ENCODE data around the gene ELP6.

The ELP6 gene

GRCh38 chr3:47553407-47553806, 39.9 kb upstream of the ELP6 start:
- DNase-seq (ENCODE audit: low read depth in 1 of 2, low spot score in 1 of 2): no peak
- H3K27ac ChIP-seq (replicated peaks): no peak overlapping the region
- H3K27me3 ChIP-seq (ENCODE audit: insufficient read depth, poor library complexity, severe bottlenecking): no peaks in the 10 kb centered on the region
- H3K4me3 ChIP-seq (replicated peaks; ENCODE audit: insufficient read depth, low read length): no peak overlapping the region
- no peak for TF ChIP-seq REST (IDR thresholded peaks at IDR 0.05; ENCODE audit: insufficient replicate concordance, low read depth)
- TF ChIP-seq POLR2AphosphoS5 (IDR thresholded peaks at IDR 0.05; ENCODE audit: low read depth): no peak
- no peak for TF ChIP-seq GABPA (IDR thresholded peaks at IDR 0.05; ENCODE audit: low read depth)
- TF ChIP-seq CTCF (IDR thresholded peaks at IDR 0.05; ENCODE audit: insufficient read depth, low read length): no peak
- TF ChIP-seq SPI1 (IDR thresholded peaks at IDR 0.05; ENCODE audit: borderline replicate concordance, low read depth): no peak

GRCh38 chr3:47542471-47543173, 29.1 kb upstream of the ELP6 start:
- no peak overlapping the region for H3K27ac ChIP-seq (replicated peaks)
- no peak for TF ChIP-seq CTCF (IDR thresholded peaks at IDR 0.05; ENCODE audit: insufficient read depth, low read length)
- TF ChIP-seq POLR2AphosphoS5 (IDR thresholded peaks at IDR 0.05; ENCODE audit: low read depth): no peak
- TF ChIP-seq REST (IDR thresholded peaks at IDR 0.05; ENCODE audit: insufficient replicate concordance, low read depth): no peak
- TF ChIP-seq GABPA (IDR thresholded peaks at IDR 0.05; ENCODE audit: low read depth): no peak
- TF ChIP-seq SPI1 (IDR thresholded peaks at IDR 0.05; ENCODE audit: borderline replicate concordance, low read depth): no peak
- no peaks in the 10 kb centered on the region for H3K27me3 ChIP-seq (ENCODE audit: insufficient read depth, poor library complexity, severe bottlenecking)
- H3K4me3 ChIP-seq (replicated peaks; ENCODE audit: insufficient read depth, low read length): no peak overlapping the region
- DNase-seq (ENCODE audit: low read depth in 1 of 2, low spot score in 1 of 2): no peak

GRCh38 chr3:47541583-47542108, 28.1 kb upstream of the ELP6 start:
- TF ChIP-seq GABPA (IDR thresholded peaks at IDR 0.05; ENCODE audit: low read depth): no peak
- TF ChIP-seq SPI1 (IDR thresholded peaks at IDR 0.05; ENCODE audit: borderline replicate concordance, low read depth): no peak
- no peak for TF ChIP-seq POLR2AphosphoS5 (IDR thresholded peaks at IDR 0.05; ENCODE audit: low read depth)
- no peak for TF ChIP-seq CTCF (IDR thresholded peaks at IDR 0.05; ENCODE audit: insufficient read depth, low read length)
- TF ChIP-seq REST (IDR thresholded peaks at IDR 0.05; ENCODE audit: insufficient replicate concordance, low read depth): no peak
- no peak overlapping the region for H3K27ac ChIP-seq (replicated peaks)
- no peaks in the 10 kb centered on the region for H3K27me3 ChIP-seq (ENCODE audit: insufficient read depth, poor library complexity, severe bottlenecking)
- H3K4me3 ChIP-seq (replicated peaks; ENCODE audit: insufficient read depth, low read length): no peak overlapping the region
- no peak for DNase-seq (ENCODE audit: low read depth in 1 of 2, low spot score in 1 of 2)

Data from HL-60 (cell line).